Cardiac muscle cell (in vitro differentiated cells and primary cell): ENCODE measurements around the gene CD40LG. TPM values are rescaled to one million over a fixed set of nuclear protein-coding genes. Genes with fewer than 3 reads are reported as not detected.

Experiments
- DNase-seq, 2 donors: peaks; one replicate each; pipeline versions ENCODE4 v3.0.0 to v3.0.0-alpha.2; 2010 to 2017; ENCODE audit warnings: low read depth in 1 of 2, low spot score in 1 of 2
- H3K27ac ChIP-seq: fragments of 200-600 bp; sonication (generic); 2 replicates; pipeline ENCODE4 v1.5.1; 2016
- H3K27me3 ChIP-seq: fragments of 200-600 bp; sonication (generic); 2 replicates; pipeline ENCODE4 v1.6.0; 2016; ENCODE audit warnings: control low read depth
- H3K36me3 ChIP-seq: fragments of 200-600 bp; sonication (generic); 2 replicates; pipeline ENCODE4 v1.5.1; 2016; ENCODE audit warnings: control low read depth
- H3K4me1 ChIP-seq: fragments of 200-600 bp; sonication (generic); 2 replicates; pipeline ENCODE4 v1.8.1; 2017; ENCODE audit warnings: low read depth, mild to moderate bottlenecking, mixed run types
- H3K4me3 ChIP-seq: fragments of 200-600 bp; sonication (generic); 2 replicates; pipeline ENCODE4 v1.5.1; 2016; ENCODE audit warnings: mild to moderate bottlenecking
- H3K9me3 ChIP-seq: fragments of 200-600 bp; sonication (generic); 2 replicates; pipeline ENCODE4 v1.5.1; 2017; ENCODE audit warnings: low read depth, mild to moderate bottlenecking, control low read depth
- CTCF ChIP-seq: IDR thresholded peaks from 2 replicates; pipeline ENCODE4 v1.5.1; 2012; ENCODE audit warnings: low read depth, mild to moderate bottlenecking, low read length
- polyA plus RNA-seq: library from polyadenylated mRNA; unstranded; fragments of >200 nt; fragmentation: Nextera tagmentation; extraction: Ambion mirVana; gene quantifications from 2 replicates; pipeline ENCODE4 v1.2.1, GENCODE V29; 2016
- total RNA-seq: library from RNA; depleted of rRNA; stranded (reverse); fragments of >200 nt; gene quantifications from 2 replicates; pipeline ENCODE4 v1.2.3, GENCODE V29; 2016

The CD40LG gene
- total and polyA plus RNA-seq, 2 experiments from 2014 or later, result not detected

- Histone ChIP-seq H3K9me3 (no peaks in the 10 kb centered on the region), H3K27me3 (no peaks in the 10 kb centered on the region), H3K27ac (no peak overlapping the region), H3K36me3 (no peaks in the 10 kb centered on the region), H3K4me3 (no peak overlapping the region), H3K4me1 (no peaks in the 10 kb centered on the region)
- DNase-seq, result no peak
- TF ChIP-seq CTCF, result no peak
Observed at GRCh38 chrX:136697156-136697555, 49.2 kb downstream of the CD40LG start.

- peak; percentile 42 for TF ChIP-seq CTCF
- H3K4me1 ChIP-seq, result no peaks in the 10 kb centered on the region
- H3K4me3 ChIP-seq, result no peak overlapping the region
- no peaks in the 10 kb centered on the region for H3K9me3 ChIP-seq
- no peaks in the 10 kb centered on the region for H3K27me3 ChIP-seq
- DNase-seq, result peak in 1 of 2 donors; percentile 5
- H3K36me3 ChIP-seq, result no peaks in the 10 kb centered on the region
- H3K27ac ChIP-seq, result no peak overlapping the region
Observed at GRCh38 chrX:136708348-136708747, 60.4 kb downstream of the CD40LG start.

Other genes with a start within 250 kb of the CD40LG start
- gene BRS3, start 160.2 kb upstream of the CD40LG start, total RNA-seq, result not detected in 2 replicates
- gene BRS3, start 160.2 kb upstream of the CD40LG start, polyA plus RNA-seq, result 0.11 TPM in 2 replicates
- gene HTATSF1, start 150.6 kb upstream of the CD40LG start, total RNA-seq, result 78.5 and 80.4 TPM in 2 replicates
- 86.7 and 95.8 TPM in 2 replicates for gene HTATSF1, start 150.6 kb upstream of the CD40LG start, polyA plus RNA-seq
- not detected in 2 replicates for gene VGLL1, start 115.9 kb upstream of the CD40LG start, total RNA-seq
- not detected in 2 replicates for gene VGLL1, start 115.9 kb upstream of the CD40LG start, polyA plus RNA-seq
- 2.7 and 2.9 TPM in 2 replicates for gene ARHGEF6, start 132.8 kb downstream of the CD40LG start, total RNA-seq
- gene ARHGEF6, start 132.8 kb downstream of the CD40LG start, polyA plus RNA-seq, result 2.3 and 2.4 TPM in 2 replicates
- 304 and 370 TPM in 2 replicates for gene RBMX, start 232.6 kb downstream of the CD40LG start, total RNA-seq
- gene RBMX, start 232.6 kb downstream of the CD40LG start, polyA plus RNA-seq, result 169 and 232 TPM in 2 replicates